GM12878 (cell line): ENCODE data around the gene FOXL1. TPM values are rescaled to one million over a fixed set of nuclear protein-coding genes. Genes with fewer than 3 reads are reported as not detected.

Experiments
- ATAC-seq: fragments of 200-7000 bp; cut with Tn5 transposase; 3 replicates; pipeline ENCODE4 v1.9.1; 2020; ENCODE audit warnings: mild to moderate bottlenecking, moderate library complexity
- BruUV-seq: library from RNA; stranded (reverse); fragments of 400-500 nt; replicated peaks from 2 replicates; lab custom pipeline; 2021; lab: Mats Ljungman, UMichigan
- CTCF ChIA-PET: fragments of 300-600 bp; sonication (Branson Sonifier 250); formaldehyde crosslinking; extraction: SDS; loops from one replicate; lab custom pipeline; 2021; ENCODE audit warnings: inconsistent platforms; lab: Yijun Ruan, JAX
- POLR2A ChIA-PET: fragments of 350-600 bp; formaldehyde crosslinking; extraction: SDS; loops from one replicate; lab custom pipeline; 2021; ENCODE audit warnings: inconsistent platforms; lab: Charles Lee
- RAD21 ChIA-PET: fragments of 300-600 bp; sonication (Branson Sonifier 250); formaldehyde crosslinking; loops from one replicate; lab custom pipeline; 2023; ENCODE audit warnings: antibody characterized with exemption; ENCODE audit not compliant: unreplicated experiment; lab: Charles Lee
- SMC1A ChIA-PET: fragments of 300-600 bp; sonication (Branson Sonifier 250); formaldehyde crosslinking; loops from one replicate; lab custom pipeline; 2023; ENCODE audit not compliant: unreplicated experiment, uncharacterized antibody; lab: Charles Lee
- DNase-seq: peaks from one replicate; pipeline ENCODE4 v3.0.0-alpha.2; 2011; ENCODE audit warnings: low read depth, low spot score
- FAIRE-seq: peaks from 3 replicates; lab custom pipeline; 2011; peaks lifted over from hg19 to GRCh38; lab: Jason Lieb, UNC
- H2AFZ ChIP-seq: 2 replicates; pipeline ENCODE4 v1.6.0; 2011; ENCODE audit warnings: low read depth, low read length, control low read depth; ENCODE audit not compliant: control insufficient read depth
- H3K27ac ChIP-seq: 2 replicates; pipeline ENCODE4 v1.5.1; 2011; ENCODE audit warnings: control low read depth; ENCODE audit not compliant: control insufficient read depth, insufficient read depth
- H3K27me3 ChIP-seq, 2 experiments: replicated peaks in 1 of 2; 2 replicates each; pipeline versions ENCODE4 v1.6.0 to v1.6.1; 2011; ENCODE audit warnings: low read length in 1 of 2; ENCODE audit not compliant: control insufficient read depth in 2 of 2, insufficient read depth in 2 of 2
- H3K36me3 ChIP-seq, 2 experiments: 2 replicates each; pipeline ENCODE4 v1.5.1; 2011; ENCODE audit warnings: low read length in 1 of 2; ENCODE audit not compliant: control insufficient read depth in 2 of 2, insufficient read depth in 2 of 2
- H3K4me1 ChIP-seq: 2 replicates; pipeline ENCODE4 v1.6.1; 2011; ENCODE audit warnings: mild to moderate bottlenecking, low read length, moderate library complexity, mixed read lengths; ENCODE audit not compliant: control insufficient read depth, insufficient read depth
- H3K4me2 ChIP-seq: 2 replicates; pipeline ENCODE4 v1.6.0; 2011; ENCODE audit warnings: control low read depth; ENCODE audit not compliant: control insufficient read depth, insufficient read depth
- H3K4me3 ChIP-seq: fragments of 200-600 bp; sonication (generic); 2 replicates; pipeline ENCODE4 v1.5.1; 2016
- H3K79me2 ChIP-seq: 2 replicates; pipeline ENCODE4 v1.6.0; 2011; ENCODE audit warnings: low read length; ENCODE audit not compliant: control insufficient read depth, insufficient read depth
- H3K9ac ChIP-seq: 2 replicates; pipeline ENCODE4 v1.8.0; 2011; ENCODE audit warnings: low read length, control low read depth, mixed read lengths; ENCODE audit not compliant: control insufficient read depth, insufficient read depth
- H3K9me3 ChIP-seq: replicated peaks from 3 replicates; pipeline ENCODE4 v1.5.1; 2011; ENCODE audit warnings: mild to moderate bottlenecking, low read length; ENCODE audit not compliant: control insufficient read depth, insufficient read depth
- H4K20me1 ChIP-seq: 2 replicates; pipeline ENCODE4 v1.6.0; 2011; ENCODE audit not compliant: control insufficient read depth, insufficient read depth
- WGBS: methylation state at CpG from one replicate; pipeline ENCODE4 v1.1.6; 2016; ENCODE audit warnings: low lambda C conversion rate; ENCODE audit not compliant: insufficient replicate concordance, insufficient coverage; ENCODE audit errors: missing lambda C conversion rate; 5-methylcytosine and 5-hydroxymethylcytosine counted together
- in situ Hi-C: fragments of 300-500 bp; cut with MboI; formaldehyde crosslinking; loops from 9 replicates; pipeline ENCODE4 v1.14.3; 2018; ENCODE audit warnings: mixed read lengths
- intact Hi-C: fragments of 100-400 bp; cut with micrococcal nuclease; formaldehyde crosslinking; loops from one replicate; pipeline ENCODE4 v1.14.2; 2022; ENCODE audit not compliant: unreplicated experiment
- polyA plus RNA-seq, 11 experiments: library from polyadenylated mRNA; depleted of rRNA in 4 of 11; unstranded in 6 of 11; stranded (reverse) in 5 of 11; fragments of >200 nt; fragmentation: Nextera tagmentation in 4 of 11; fragmentation: Illumina TruSeq in 1 of 11; extraction: Ambion mirVana in 4 of 11; extraction: Trizol in 1 of 11; gene quantifications; 1 replicate in 1 of 11; 2 replicates in 10 of 11; pipeline versions ENCODE4 v1.2.1 to v1.2.3, GENCODE V29; 2011 to 2016; ENCODE audit warnings: inconsistent platforms in 2 of 11, missing spikeins in 2 of 11, low read depth in 1 of 11
- total RNA-seq, 4 experiments: library from RNA; depleted of rRNA in 3 of 4; stranded (reverse); fragments of >200 nt in 3 of 4; fragmentation: Illumina TruSeq in 1 of 4; extraction: Trizol in 1 of 4; gene quantifications; 2 replicates each; pipeline versions ENCODE4 v1.2.1 to v1.2.3, GENCODE V29; 2013 to 2021
- TF ChIP-seq, protein P1 (sequence below): IDR thresholded peaks from 2 replicates; pipeline ENCODE4 v1.6.1; 2011; ENCODE audit warnings: borderline replicate concordance, low read depth, mild to moderate bottlenecking, moderate library complexity, mixed read lengths, low read length; ENCODE audit not compliant: insufficient read depth; ENCODE audit errors: extremely low read length

FOXL1 gene
- total and polyA plus RNA-seq, 10 of the 15 experiments (the other 5 are each of a cell fraction or from before 2014, with no cell fraction given): 0.05 TPM; not detected in 9

GRCh38 chr16:86584726-86585721, 6.7 kb downstream of the FOXL1 start:
- no peak overlapping the region for H2AFZ ChIP-seq
- 40% methylated on average over 12 of the region's 12 CpGs for WGBS

More at GRCh38 chr16:86584726-86585721, 6.7 kb downstream of the FOXL1 start:
- BruUV-seq: no TSS peak
- ATAC-seq (no peak), FAIRE-seq (no peak), DNase-seq (no peak)
- Histone ChIP-seq H3K79me2 (no peaks in the 10 kb centered on the region), H3K27ac (no peak overlapping the region), H3K9me3 (no peaks in the 10 kb centered on the region), H3K4me1 (no peaks in the 10 kb centered on the region), H3K9ac (no peak overlapping the region), H3K36me3 (no peaks in the 10 kb centered on the region), H3K27me3 (no peaks in the 10 kb centered on the region; a peak in 1 of 4 replicates), H4K20me1 (no peaks in the 10 kb centered on the region), H3K4me2 (no peak overlapping the region), H3K4me3 (no peak overlapping the region)
- RAD21 ChIA-PET: no interaction called here
- in situ Hi-C loops: no loop called here
- intact Hi-C loops: no loop called here
- CTCF ChIA-PET: interaction anchor here (1.2 to 1.3 kb wide), 2 partner anchors 9 to 21 kb away, joined by 3 to 5 read pairs; no protein-coding TSS in a partner anchor
- TF ChIP-seq, protein P1, sequence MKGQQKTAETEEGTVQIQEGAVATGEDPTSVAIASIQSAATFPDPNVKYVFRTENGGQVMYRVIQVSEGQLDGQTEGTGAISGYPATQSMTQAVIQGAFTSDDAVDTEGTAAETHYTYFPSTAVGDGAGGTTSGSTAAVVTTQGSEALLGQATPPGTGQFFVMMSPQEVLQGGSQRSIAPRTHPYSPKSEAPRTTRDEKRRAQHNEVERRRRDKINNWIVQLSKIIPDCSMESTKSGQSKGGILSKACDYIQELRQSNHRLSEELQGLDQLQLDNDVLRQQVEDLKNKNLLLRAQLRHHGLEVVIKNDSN: no peak
- SMC1A ChIA-PET: no interaction called here
- POLR2A ChIA-PET: interaction anchor here (0.7 kb wide), 1 partner anchor 1736 kb away, joined by 4 read pairs; no protein-coding TSS in a partner anchor
